GM21786 (cell line): Measurements from ENCODE around the gene CTIF.
A peak's percentile ranks its signal among the peaks of the same experiment; 100 is the strongest.

ENCODE experiments used
- ATAC-seq: cut with Tn5 transposase; IDR thresholded peaks from one replicate; pipeline ENCODE4 v1.9.1; 2021; ENCODE audit not compliant: unreplicated experiment

Gene CTIF

GRCh38 chr18:48531908-48532307 lies 6.9 kb upstream of the CTIF start:
- ATAC-seq, result no peak

DNA sequence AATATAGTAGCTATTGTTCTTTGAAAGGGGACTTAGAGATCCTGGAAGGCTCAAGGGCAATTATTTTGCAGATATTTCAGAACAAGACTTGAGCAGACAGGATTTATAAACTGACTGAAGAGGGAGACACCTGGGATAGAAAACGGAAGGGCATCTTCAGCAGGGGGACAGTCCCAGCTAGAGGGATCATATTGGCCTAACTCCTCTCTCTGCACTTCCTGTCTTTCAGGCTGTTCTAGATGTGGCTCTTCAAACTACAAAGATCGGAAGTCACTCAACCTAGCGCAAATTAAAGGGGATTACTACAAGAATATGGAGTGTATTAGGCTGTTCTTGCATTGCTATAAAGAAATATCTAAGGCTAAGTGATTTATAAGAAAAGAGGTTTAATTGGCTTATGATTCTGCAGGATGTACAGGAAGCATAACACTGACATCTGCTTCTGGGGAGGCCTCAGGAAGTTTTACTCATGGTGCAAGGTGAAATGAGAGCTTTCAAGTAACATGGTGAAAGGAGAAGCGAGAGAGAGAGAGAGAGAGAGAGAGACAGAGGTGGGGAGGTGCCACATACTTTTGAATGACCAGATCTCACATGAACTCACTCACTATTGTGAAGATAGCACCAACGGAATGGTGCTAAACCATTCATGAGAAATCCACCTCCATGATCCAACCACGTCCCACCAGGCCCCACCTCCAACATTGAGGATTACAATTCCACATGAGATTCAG lies 5.3 kb upstream of the CTIF start:
- ATAC-seq, result peak; percentile 61

GRCh38 chr18:48534364-48534763 lies 4.5 kb upstream of the CTIF start:
- ATAC-seq, result no peak

DNA sequence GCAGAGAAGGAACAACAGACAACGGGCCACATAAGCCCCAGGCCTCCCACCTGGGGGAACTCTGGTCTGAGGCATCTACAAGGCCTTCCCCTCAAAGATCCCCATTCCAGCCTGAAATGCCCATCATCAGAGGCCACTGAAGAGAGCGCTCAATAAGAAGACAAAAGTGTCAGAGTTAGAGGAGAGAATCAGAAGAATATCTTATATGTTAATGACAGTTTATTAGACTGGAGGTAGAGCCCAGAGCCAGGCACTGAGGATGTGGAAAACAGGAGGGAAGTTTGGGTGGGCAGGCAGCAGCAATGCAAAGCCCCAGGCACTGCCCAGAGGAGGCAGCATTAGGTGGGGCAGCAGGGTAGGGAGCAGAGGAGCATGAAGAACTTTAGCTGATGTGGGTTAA lies 2.9 kb upstream of the CTIF start:
- no peak for ATAC-seq

GRCh38 chr18:48536516-48536915 lies 2.3 kb upstream of the CTIF start:
- no peak for ATAC-seq

DNA sequence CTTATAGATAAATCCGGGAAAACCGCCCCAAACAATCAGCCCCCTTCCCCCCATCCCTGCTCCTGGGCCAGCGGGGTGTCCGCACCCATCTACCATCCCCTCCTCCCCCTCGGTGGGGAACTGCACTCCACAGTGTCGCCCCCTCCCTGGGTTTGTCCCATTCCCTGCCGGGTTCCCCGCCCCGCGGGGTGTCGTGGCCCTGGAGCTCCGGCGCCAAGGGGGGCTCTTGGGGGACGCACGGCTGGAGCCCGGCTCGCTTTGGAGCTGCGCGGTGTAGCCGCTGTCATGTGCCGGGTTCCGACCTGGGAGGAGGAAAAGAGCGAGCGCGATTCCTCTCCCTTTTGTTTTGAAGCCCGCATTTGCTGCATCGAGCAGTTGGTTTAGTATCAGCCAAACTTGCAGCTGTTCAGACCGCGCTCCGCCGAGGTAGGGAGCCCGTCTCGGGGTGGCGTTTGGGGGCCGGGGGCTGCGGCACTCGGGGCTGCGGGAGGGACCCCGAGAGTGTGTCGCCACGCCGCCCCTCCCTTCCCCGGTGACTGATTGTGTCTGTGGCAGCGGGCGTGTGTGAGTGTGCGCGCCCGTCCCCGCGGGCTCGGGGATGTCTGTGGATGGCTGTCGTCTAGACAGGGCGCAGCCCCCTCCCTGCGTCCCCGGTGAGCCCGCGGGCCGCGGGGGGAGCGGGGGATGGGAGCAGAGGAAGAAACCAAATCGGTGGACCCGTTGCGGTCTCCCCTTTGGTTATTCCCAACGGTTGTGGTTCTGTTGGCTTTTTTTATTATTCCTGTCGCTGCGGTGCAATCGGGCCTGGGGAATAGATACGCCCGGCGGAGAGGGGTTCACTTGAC lies 797 bp downstream of the CTIF start:
- no peak for ATAC-seq

- ATAC-seq, result peak; percentile 25
Measured at GRCh38 chr18:48540251-48541025, 1.6 kb downstream of the CTIF start.

DNA sequence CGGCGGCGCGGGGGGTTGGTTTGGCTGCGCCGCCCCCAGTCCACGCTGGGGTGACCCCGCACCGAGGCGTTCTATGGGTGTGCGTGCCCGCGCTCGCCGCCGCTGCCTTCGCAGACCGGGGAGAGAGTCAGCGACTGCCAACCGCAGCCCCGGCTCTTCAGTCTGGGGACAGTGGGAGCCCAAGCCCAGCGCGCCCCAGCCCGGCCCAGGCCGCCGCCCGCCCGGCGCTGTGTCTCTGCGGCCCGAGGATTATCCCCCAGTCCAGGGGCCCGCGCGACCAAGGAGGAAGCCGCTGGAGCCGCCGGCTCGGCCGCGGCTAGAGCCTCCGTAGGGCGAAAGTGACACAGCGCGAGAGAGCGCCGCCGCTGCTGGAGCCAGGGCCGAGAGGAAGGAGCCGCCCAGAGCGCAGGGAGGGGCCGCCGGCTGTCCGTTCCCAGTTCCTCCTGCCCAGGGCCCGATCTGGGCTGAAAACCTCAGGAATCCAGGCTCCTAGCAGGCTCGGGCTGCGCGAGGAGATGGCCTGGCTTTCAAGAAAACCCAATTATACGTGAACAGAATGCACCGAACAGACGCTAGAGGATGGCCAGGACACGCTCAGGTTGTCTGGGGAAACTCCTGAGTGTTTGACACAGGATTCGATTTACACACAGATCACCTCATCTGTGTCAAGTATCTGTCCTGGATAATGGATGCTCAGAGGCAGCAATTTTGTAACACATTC lies 2.4 kb downstream of the CTIF start:
- peak; percentile 41 for ATAC-seq

- no peak for ATAC-seq
Measured at GRCh38 chr18:48541747-48542400, 3.0 kb downstream of the CTIF start.

GRCh38 chr18:48542513-48543181 lies 3.8 kb downstream of the CTIF start:
- no peak for ATAC-seq

GRCh38 chr18:48543228-48543627 lies 4.4 kb downstream of the CTIF start:
- no peak for ATAC-seq

- ATAC-seq, result no peak
Measured at GRCh38 chr18:48544116-48544515, 5.3 kb downstream of the CTIF start.

DNA sequence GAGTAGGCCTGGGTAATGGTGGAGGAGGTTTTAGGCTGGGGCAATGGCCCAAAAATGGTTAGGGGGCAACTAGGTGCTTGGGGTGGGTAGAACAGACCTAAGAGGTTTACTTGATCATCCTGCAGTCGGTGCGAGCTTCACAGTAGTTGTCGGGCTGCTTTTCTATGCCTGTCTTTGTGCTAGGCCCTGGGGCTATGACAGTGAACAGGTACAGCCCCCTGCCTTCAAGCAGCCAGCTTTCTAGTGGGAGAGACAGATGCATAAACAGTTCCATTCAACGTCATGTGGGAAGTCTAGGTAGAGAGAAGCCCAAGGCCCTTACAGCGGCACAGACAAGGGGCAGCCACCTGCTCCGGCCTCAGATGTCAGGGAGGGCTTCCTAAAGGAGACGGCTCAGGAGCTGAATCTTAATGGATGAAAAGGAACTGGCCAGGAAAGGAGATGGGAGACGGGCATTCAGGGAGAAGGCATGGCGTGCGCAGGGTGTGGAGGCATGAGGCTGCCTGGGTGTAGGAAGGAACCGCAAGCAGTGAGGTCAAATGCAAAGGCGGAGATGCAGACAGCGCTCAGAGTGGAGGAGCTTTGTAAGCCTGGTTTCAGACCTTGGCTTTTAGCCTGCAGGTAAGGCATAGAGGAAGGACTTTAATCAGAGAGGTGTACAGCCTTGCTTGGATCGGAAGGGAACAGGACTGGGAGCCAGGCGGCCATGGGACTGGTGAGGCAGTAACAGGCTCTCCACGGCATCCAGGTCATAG lies 6.0 kb downstream of the CTIF start:
- no peak for ATAC-seq

- ATAC-seq, result no peak
Measured at GRCh38 chr18:48545757-48546321, 7.0 kb downstream of the CTIF start.

DNA sequence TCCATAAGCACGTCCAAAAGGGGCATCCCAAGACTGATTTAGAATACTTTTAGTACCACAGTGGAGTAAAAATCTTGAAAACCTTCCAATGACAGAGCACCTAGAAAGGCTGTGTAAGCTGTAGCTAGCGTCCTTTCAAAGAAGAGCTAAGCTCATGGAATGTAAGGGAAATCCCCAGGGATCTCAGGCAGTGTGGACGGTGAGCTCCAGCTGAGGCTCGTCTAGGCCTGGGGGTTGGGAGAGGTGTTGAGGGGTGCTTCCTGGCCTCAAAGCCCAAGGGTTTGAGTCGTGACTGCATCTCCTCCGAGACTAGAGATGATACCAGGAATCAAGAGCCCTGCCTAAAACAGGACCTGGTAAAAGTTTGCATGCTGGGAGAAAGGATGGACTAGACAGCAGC lies 7.6 kb downstream of the CTIF start:
- no peak for ATAC-seq

DNA sequence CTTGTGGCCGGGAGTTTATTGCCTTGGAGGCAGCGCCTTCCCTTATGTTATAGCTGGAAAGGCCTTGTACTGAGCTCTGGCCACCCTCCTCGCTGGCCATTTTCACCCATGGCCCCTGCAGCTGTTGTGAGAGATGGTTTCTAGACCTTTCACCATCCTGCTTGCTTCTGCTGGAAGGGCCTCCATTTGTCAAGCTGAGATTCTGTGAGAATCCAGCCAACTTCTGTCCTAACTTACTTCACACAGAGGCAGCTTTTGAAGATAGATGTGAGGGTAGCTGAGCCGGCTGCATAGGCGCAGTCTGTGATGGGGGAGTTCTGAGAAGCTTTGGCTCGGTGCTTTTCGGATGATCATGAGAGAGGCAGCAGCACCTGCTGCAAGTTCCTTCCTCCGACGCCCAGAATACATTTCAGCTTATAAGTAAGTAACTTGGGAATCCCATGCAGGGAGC lies 8.7 kb downstream of the CTIF start:
- ATAC-seq, result no peak

DNA sequence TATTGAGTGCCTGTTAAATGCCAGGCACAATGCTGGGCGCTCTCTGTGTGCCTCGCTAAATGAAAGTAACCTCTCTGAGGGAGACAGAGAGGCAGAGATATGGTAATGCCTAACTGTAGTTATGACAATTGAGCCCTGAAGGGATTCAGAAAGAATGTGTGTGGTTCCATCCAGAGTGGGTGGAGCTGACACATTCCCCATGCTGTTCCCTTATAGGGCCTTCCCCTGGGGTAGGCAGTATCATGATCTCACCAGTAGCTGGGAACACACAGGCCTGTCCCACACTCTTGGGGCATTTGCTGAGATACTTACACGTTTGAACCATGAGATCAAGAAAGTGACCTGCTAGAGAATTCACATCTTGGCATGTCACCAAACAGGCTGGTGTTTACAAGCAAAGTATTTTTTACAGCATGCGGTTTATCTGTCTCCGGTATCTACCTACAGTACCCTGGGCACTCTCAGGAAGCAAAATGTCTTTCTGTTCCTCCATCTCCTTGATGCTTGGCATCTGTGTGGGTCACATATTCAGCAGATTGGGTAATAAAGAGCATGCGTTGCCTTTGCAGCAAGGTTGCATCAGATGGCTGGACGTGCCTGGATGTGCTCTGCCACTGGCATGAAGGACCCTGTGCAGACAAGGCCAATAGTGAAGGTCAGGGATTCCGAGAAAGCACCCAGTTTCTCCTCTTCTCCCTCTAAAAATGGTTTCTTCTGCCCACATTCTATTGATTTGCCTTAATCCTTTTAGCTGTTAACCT lies 9.4 kb downstream of the CTIF start:
- ATAC-seq, result no peak

DNA sequence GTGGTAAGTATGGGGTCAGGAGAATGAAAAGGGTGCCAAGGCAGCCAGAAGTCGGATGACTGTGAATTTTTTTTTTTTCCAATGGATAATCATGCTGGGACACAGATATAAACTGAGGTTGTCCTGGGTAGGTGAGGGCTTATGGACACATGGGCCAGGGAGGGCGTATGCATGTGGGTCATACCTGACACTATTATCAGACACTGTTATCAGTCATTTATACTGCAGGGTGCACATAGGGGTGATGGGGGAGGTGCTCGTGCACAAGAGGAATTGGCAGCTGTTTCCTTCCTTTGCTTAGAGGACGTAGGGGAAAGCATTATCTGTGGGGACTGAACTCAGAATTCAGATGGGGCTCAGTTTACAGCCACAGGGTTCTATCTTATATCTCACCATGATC lies 10.1 kb downstream of the CTIF start:
- no peak for ATAC-seq
